Erythroblast (primary cell): ENCODE data around the gene NPM1.

Experiments
- GATA1 ChIP-seq: IDR thresholded peaks from 2 replicates; pipeline ENCODE4 v1.6.1; 2011; ENCODE audit warnings: low read depth, mild to moderate bottlenecking, control low read depth, low read length, moderate library complexity
- POLR2A ChIP-seq: IDR thresholded peaks from 2 replicates; pipeline ENCODE4 v1.6.1; 2011; ENCODE audit warnings: mild to moderate bottlenecking, low read length

DNA sequence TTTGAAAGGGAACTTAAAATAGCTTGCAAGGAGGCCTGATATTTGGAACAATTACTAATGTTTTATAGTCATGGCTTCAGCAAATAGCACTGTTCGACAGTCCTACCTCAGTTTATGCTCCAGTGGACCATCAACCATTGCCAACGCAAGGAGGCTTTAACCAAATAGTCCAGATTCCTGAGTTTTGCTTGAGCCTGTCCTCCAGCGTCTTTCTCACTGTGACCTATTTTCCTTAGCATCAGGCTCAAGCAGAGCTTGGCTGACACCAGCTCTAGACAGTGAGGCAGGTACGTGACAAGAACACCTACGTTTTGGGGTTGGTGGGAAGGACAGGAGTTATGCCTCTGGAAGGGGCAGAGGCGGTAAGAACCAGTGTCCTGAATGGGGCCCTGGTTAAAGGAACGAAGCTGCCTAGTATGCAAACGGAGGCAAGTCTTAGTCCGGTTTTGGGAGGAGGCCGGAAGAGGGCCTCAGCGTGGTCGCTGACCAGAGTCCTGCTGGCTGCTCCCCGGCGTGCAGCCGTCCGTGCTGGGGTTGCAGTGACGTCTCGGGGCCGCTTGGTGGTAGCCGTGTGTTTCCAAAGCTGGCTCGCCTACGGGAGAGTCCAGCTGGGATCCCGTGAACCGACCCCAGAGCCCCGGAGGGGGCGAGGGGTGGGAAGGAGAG, 30.8 kb downstream of the NPM1 start:
- no peak for TF ChIP-seq POLR2A
- TF ChIP-seq GATA1 = no peak
